ENCODE data around the gene ADRB1.

- TF ChIP-seq CTCF (IDR thresholded peaks at IDR 0.05) = no peak
- no peak for TF ChIP-seq POLR2AphosphoS5 (IDR thresholded peaks at IDR 0.05)
- TF ChIP-seq POLR2A (IDR thresholded peaks at IDR 0.05) = no peak
- TF ChIP-seq EP300 (IDR thresholded peaks at IDR 0.05) = no peak
These were observed 17.5 kb downstream of the ADRB1 start for GRCh38 chr10:114061148-114061547.

Measured in upper lobe of left lung (tissue), 4 donors.